Ascending aorta (tissue), 2 donors: ENCODE data around the gene VPS41. TPM values are rescaled to one million over a fixed set of nuclear protein-coding genes. Genes with fewer than 3 reads are reported as not detected.

Source experiments
- DNase-seq, 2 donors: peaks; one replicate each; pipeline ENCODE4 v3.0.0-alpha.2; 2019; ENCODE audit warnings: low spot score in 2 of 2
- H3K27ac ChIP-seq, 2 donors: fragments of 200-600 bp; sonication (generic); one replicate each; pipeline ENCODE4 v1.5.1; 2016 to 2017; ENCODE audit warnings: mild to moderate bottlenecking in 1 of 2
- H3K27me3 ChIP-seq: fragments of 200-600 bp; sonication (generic); one replicate; pipeline ENCODE4 v1.5.1; 2017
- H3K36me3 ChIP-seq, 2 donors: fragments of 200-600 bp; sonication (generic); one replicate each; pipeline ENCODE4 v1.5.1; 2016
- H3K4me1 ChIP-seq, 2 donors: fragments of 200-600 bp; sonication (generic); one replicate each; pipeline ENCODE4 v1.5.1; 2016 to 2017; ENCODE audit warnings: mild to moderate bottlenecking in 1 of 2
- H3K4me3 ChIP-seq, 2 donors: fragments of 200-600 bp; sonication (generic); one replicate each; pipeline ENCODE4 v1.5.1; 2016 to 2017; ENCODE audit warnings: mild to moderate bottlenecking in 1 of 2
- H3K9me3 ChIP-seq, 2 donors: fragments of 200-600 bp; sonication (generic); one replicate each; pipeline ENCODE4 v1.5.1; 2016
- intact Hi-C: fragments of 100-400 bp; cut with DNase I; formaldehyde crosslinking; loops from one replicate; pipeline ENCODE4 v1.15.1; 2023
- total RNA-seq: library from RNA; depleted of rRNA; stranded (reverse); fragments of >200 nt; gene quantifications from one replicate; pipeline ENCODE4 v1.1.0, GENCODE V29; 2016
- TF ChIP-seq, protein P1 (sequence below), 3 experiments: fragments of 200-600 bp in 2 of 3; fragments of 450-650 bp in 1 of 3; sonication (generic) in 2 of 3; IDR thresholded peaks; one replicate each; pipeline ENCODE4 v1.5.1; 2016 to 2019; ENCODE audit warnings: antibody characterized with exemption in 3 of 3, mild to moderate bottlenecking in 1 of 3, moderate library complexity in 1 of 3

VPS41 gene
- total RNA-seq, 1 donor from 2014 or later, result 13.4 TPM

DNA sequence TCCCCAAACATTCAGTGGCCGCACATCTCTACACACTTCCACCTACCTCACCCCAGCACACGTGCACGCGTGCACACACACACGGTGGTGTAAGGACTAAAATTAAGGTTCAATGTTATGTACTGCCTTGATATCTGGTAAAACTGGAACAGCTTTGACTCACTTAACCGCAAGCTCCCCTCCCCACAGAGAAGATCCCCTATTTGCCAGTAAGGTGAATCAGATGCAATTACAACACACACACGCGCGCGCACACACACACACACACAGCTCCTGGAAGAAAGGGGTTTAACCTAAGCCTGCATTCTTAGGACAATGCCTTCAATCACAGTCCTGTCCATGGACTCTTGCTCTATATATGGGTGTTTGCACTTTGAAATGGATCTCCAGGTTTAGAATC is 25.5 kb upstream of the VPS41 start:
- Histone ChIP-seq H3K4me3 (no peak overlapping the region), H3K27ac (no peak overlapping the region), H3K9me3 (no peaks in the 10 kb centered on the region), H3K4me1 (peaks cover 0 to 11% of the 10 kb centered on the region in 2 donors), H3K27me3 (no peaks in the 10 kb centered on the region), H3K36me3 (no peaks in the 10 kb centered on the region)
- TF ChIP-seq, protein P1, sequence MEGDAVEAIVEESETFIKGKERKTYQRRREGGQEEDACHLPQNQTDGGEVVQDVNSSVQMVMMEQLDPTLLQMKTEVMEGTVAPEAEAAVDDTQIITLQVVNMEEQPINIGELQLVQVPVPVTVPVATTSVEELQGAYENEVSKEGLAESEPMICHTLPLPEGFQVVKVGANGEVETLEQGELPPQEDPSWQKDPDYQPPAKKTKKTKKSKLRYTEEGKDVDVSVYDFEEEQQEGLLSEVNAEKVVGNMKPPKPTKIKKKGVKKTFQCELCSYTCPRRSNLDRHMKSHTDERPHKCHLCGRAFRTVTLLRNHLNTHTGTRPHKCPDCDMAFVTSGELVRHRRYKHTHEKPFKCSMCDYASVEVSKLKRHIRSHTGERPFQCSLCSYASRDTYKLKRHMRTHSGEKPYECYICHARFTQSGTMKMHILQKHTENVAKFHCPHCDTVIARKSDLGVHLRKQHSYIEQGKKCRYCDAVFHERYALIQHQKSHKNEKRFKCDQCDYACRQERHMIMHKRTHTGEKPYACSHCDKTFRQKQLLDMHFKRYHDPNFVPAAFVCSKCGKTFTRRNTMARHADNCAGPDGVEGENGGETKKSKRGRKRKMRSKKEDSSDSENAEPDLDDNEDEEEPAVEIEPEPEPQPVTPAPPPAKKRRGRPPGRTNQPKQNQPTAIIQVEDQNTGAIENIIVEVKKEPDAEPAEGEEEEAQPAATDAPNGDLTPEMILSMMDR (IDR thresholded peaks at IDR 0.05), result no peak
- intact Hi-C loops, result loop anchor here (5.0 to 10.0 kb wide), 3 partner anchors 137 to 583 kb away; no protein-coding TSS in a partner anchor
- DNase-seq, result no peak

DNA sequence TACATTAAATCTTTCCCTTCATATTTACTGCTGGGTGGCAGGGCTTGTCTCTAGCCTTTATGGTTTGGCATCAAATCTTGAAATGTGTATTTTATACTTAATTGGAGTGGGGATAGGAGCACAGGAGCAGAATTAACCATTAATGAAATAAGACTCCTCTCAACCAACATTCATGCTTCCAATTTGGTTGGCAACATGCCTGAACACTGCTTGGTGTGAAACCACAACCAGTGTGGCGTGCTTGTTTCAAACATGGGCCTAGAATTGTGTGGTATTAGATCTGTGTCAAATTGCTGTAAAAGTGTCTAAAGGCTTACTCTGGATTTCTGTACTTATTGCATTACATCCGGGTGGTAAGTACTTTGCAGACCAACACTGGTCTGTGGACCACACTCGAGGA is 25.1 kb upstream of the VPS41 start:
- intact Hi-C loops, result loop anchor here (5.0 to 10.0 kb wide), 3 partner anchors 137 to 583 kb away; no protein-coding TSS in a partner anchor
- no peak for DNase-seq
- TF ChIP-seq, protein P1 (IDR thresholded peaks at IDR 0.05), result no peak
- H3K9me3 ChIP-seq, result no peaks in the 10 kb centered on the region
- no peaks in the 10 kb centered on the region for H3K27me3 ChIP-seq
- H3K27ac ChIP-seq, result no peak overlapping the region
- peaks cover 0 to 11% of the 10 kb centered on the region in 2 donors for H3K4me1 ChIP-seq
- no peak overlapping the region for H3K4me3 ChIP-seq
- no peaks in the 10 kb centered on the region for H3K36me3 ChIP-seq

DNA sequence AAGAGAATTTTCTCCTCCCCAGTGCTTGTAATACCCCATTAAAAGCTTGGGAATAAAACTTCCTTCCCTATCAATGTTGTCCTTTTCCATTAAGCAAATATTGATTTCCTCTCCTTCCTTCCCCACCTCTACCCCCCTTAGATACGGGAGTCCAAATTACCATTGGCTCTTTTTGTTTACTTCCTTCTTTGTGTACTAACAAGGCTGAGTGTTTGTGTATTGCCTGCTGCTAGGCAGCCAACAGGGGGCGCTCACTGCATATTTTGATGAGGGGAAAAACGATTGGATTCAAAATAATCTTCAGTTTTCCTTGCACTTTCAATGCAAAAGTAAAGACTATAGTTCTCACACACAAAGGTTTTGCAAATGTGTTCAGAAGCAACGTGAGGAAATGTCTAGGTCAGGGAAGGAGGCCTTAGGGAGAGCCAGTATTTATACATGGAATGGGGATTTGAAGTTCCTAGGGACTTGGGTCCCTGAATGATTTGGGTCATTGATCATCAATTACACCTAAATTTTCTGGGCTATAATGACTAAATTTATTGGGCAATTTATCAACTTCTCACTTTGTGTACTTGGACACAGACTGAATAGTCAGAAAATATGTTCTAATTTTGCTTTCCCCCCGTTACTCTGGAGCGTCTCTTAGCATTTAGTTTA is 23.6 kb upstream of the VPS41 start:
- peak in 1 of 2 donors; percentile 73 for DNase-seq
- intact Hi-C loops, result loop anchor here (1.0 to 10.0 kb wide), 4 partner anchors 135 to 585 kb away; no protein-coding TSS in a partner anchor
- H3K9me3 ChIP-seq, result no peaks in the 10 kb centered on the region
- TF ChIP-seq, protein P1 (IDR thresholded peaks at IDR 0.05), result peak; percentile 62 to 94 (median 85)
- no peaks in the 10 kb centered on the region for H3K27me3 ChIP-seq
- no peak overlapping the region for H3K27ac ChIP-seq
- peaks cover 0 to 3% of the 10 kb centered on the region in 2 donors for H3K4me1 ChIP-seq
- no peaks in the 10 kb centered on the region for H3K36me3 ChIP-seq
- H3K4me3 ChIP-seq, result no peak overlapping the region

DNA sequence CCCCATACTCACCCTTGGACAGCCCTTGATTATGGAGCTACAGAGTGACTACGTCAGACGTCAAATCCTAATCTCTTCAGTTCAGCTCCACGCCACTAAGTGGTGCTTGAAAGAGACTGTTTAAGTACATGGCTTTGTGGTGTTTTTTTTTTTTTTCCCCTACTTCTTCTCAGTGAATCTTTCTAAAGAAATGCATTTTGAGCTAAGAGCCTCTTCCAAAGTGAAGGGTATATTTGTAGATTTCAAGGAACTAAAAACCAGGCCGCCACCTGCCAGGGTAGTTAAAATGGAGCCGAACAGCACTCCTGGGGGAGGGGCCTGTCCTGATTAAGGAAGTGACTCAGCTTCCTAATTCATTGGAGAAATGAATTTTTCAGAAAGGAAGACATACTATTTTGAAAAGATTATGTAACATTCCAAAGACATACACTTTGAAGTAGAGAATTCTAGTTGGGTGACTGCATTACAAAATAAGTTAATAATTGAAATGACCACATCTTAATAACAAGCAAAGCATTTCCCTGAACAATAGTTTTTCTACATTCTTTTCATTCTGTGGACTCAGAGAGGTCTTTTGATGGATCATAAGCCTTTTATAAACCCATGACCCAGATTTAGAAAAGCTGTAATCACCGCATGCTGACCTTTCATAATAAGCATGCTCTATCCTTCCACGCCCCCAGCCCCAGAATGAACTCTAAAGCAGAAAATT is 20.6 kb upstream of the VPS41 start:
- no peak for DNase-seq
- Histone ChIP-seq H3K9me3 (no peaks in the 10 kb centered on the region), H3K4me1 (no peaks in the 10 kb centered on the region), H3K4me3 (no peak overlapping the region), H3K27ac (no peak overlapping the region), H3K36me3 (no peaks in the 10 kb centered on the region), H3K27me3 (no peaks in the 10 kb centered on the region)
- TF ChIP-seq, protein P1 (IDR thresholded peaks at IDR 0.05), result no peak
- intact Hi-C loops, result loop anchor here (5.0 to 10.0 kb wide), 3 partner anchors 132 to 588 kb away; no protein-coding TSS in a partner anchor

DNA sequence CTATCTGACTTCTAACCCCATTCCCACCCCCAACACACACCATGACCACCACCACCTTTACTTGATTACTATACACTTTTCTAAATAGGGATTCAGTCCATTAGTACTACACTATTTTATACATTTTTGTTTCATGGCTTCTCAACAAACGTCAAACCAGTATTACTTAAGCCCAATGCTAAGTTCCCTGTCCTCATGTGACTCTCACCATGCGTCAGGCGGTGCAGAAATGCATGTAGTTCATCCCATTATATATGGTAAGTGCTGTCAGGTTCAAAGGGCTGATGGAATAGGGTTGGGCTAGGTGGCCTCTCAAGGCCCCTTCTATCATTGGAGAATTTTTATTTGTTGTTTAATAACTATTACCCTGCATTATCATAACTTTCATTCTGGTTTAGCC is 19.5 kb upstream of the VPS41 start:
- intact Hi-C loops, result no loop called here
- Histone ChIP-seq H3K27me3 (no peaks in the 10 kb centered on the region), H3K9me3 (no peaks in the 10 kb centered on the region), H3K27ac (no peak overlapping the region), H3K4me1 (no peaks in the 10 kb centered on the region), H3K4me3 (no peak overlapping the region), H3K36me3 (no peaks in the 10 kb centered on the region)
- TF ChIP-seq, protein P1 (IDR thresholded peaks at IDR 0.05), result no peak
- DNase-seq, result no peak
